ENCODE results near the gene COL5A1.
A peak's percentile ranks its signal among the peaks of the same experiment; 100 is the strongest.
"Not testable (repeated sequence)": the region's sequence is repeated elsewhere in the genome, so short reads cannot be mapped to it uniquely, and the experiment has no call there.

Gene COL5A1

DNA sequence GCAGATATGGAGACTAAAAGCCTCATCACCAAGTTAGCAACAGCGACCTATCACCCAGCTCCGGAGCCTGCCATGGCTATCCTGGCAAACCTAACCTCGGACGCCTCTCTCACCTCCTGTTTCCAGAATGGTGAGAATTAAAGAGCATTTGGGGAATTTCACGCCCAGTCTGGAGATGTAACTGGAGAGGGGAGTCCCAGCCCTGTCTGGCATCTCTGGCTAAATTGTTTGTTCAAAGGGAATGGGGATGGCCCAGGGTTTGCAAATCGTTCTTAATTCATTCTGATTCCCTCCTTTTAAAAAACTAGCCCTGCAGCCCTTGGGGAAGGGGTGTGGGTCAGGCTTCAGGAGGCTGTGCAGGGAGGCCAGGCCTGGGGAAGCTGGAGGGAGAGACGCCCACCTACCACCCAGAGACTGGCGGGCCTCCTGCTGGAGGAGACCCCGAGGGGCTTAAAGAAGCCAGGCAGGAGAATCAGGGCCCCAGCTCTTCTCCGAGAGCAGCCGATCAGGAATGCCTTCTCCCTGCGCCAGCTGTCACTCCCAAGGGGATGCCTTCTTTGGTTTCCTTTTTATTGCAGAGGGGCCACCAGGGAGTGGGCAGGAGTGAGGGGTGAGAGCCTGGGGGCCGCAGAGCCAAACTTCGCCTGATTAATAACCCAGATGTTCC is 964 bp upstream of the COL5A1 start:
- no peak for DNase-seq (ENCODE audit: low read depth)

DNA sequence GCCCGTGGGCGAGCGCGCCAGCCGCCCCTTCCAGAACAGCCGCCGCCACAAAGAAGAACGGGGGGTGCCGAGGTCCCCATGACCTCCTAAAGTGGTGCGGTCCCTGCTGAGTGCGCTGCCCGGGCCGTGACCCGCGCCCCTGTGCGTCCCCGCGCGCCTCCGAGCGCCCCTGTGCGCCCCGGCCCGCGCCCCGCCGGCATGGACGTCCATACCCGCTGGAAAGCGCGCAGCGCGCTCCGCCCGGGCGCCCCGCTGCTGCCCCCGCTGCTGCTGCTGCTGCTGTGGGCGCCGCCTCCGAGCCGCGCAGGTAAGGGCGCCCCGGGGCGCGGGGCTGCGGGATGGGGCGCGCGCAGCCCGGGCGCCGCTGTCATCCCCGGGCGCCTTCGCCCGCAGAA is 384 bp downstream of the COL5A1 start:
- DNase-seq (ENCODE audit: low read depth), result no peak

DNA sequence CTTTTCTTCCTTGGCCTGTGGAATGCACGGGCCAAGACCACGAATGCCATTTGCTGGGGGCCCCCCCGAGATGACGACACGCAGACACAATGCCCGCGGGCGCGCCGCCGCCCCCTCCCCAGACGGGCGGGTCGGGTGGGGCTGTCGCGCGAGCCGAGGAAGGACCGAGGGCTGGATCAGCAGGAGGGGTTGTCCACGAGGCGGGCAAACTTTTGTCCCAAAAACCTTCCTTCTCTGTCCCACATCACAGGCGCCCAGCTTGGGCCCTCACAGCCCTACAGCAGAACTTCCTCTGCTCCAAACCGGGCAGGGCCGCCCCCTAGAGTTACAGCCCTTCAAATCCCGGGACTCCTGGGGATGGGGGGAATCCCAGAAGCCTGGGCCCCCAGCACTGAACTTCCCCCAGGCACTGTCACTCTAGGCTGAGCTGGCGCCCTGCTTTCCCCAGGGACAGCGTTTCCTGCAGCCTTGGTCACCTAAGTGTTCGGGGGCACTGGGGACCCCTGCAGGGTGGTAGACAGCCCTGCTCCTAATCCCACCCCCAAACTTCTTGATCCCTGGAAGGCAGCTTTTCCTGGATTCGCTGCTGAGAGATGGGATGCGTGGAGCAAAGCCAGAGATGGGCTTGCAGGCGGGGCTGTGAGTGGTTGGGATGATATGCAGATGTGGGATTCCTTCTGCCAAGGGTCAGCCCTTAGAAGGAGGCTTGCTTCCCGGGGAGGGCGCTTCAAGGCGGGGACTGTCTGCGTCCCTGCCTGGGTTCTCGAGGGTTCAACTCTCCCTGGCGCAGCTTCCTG is 980 bp downstream of the COL5A1 start:
- DNase-seq (ENCODE audit: low read depth), result peak; percentile 88

DNA sequence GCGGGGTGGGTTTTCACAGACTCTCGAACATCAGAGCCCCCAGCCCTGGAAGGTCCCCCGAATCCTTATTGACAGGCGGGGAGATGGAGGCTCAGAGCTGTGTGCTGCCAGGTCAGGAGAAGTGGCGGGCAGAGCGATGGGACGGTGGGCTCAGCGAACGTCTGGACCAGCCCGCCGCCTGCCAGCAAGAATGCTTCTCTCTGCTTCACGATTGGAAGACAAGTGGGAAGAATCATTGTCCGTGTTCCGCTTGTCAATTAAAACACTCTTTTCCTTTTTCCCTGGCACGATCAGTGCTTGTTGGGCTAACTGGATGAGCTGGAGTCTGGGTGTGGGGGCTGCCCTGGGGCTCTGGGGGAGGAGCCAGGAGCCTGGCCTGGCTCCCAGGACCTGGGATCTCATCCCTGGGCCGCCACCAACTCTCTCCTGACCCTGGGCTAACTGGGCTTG is 1.6 kb downstream of the COL5A1 start:
- no peak for DNase-seq (ENCODE audit: low read depth)

DNA sequence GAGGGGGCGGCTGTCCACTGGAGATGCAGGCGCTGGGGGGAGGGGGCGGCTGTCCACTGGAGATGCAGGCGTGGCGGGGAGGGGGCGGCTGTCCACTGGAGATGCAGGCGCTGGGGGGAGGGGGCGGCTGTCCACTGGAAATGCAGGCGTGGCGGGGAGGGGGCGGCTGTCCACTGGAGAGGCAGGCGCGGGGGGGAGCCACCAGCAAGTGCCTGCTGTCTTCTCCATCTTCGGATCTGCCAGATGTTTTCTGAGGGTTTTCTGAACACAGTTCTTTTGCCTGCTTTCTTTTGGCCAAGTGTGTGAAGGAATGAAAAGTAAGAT is 2.8 kb downstream of the COL5A1 start:
- DNase-seq (ENCODE audit: low read depth), result not testable (repeated sequence)

DNA sequence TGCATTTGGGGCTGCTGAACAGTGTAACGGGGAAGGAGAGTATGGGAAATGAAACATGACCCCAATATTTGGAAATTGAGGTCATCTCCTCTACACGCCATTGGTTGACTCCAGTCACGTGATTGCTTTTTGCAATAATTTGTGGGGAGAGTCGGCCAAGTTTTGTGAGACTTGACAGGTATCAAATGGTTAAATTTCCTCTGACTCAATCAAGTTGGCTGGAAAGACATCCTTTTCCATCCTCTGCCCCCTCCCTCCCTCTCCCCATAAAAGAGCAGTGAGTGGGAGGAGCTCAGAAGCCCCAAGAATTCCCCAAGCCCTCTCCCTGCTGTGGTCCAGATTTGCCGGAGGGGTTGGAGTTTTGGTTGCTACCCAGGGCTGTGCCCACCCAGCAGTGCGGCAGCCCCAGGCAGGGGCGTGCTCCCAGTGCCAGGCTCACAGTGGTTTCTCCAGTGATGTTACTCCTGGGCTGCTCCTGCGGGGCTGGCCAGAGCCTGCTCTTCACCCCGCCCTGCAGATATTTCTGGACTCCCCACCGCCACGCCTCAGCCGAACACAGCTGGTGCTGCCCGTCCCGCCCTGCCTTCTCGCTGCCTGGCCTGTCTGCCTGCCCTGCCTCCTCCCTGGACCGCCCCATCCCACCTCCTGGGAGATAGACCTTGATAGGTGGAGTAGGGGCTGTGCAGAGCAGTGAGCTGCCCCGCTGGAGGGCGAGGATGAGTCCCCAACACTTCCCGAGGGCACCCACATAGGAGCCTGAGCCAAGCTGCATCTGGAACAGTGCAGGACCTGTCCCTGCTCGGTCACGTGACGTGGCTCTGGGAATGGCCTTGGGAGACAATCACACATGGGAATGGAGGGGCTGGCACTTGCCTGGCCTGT is 3.4 kb downstream of the COL5A1 start:
- peak; percentile 99 for DNase-seq (ENCODE audit: low read depth)

DNA sequence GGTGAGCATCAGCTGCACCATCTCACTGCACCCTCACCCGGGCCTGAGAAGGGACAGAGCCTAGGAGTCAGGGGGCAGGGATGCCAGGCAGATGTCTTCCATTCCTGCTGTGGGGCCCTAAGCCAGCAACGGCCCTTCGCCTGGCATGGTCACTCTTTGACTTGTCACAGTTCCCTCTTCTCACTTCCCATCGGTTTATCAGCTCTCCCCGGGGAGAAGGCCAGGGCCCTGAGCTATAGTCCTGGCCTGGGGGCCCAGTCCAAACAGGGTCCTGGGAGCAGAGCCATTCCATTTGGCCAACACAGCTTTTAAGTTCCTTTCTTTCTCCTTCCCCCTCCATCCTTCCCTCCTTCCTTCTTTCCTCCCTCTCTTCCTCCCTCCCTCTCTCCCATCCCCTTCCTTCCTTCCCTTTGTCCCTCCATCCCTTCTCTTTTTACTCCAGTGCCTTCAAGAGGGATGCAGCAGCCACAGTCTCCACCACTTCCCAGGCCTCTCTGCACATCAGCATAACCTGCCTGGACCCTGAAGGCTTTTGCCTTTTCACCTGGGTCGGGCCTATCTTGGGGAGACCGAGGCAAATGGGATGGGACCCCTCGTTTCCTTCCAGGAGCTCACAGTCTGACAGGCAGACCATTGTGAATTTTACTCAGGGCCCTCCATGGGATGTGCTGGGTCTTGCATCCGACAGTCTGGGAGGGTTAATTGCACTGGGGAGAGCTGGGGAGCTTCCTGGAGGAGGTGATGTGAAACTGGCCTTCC is 4.2 kb downstream of the COL5A1 start:
- DNase-seq (ENCODE audit: low read depth), result no peak

DNA sequence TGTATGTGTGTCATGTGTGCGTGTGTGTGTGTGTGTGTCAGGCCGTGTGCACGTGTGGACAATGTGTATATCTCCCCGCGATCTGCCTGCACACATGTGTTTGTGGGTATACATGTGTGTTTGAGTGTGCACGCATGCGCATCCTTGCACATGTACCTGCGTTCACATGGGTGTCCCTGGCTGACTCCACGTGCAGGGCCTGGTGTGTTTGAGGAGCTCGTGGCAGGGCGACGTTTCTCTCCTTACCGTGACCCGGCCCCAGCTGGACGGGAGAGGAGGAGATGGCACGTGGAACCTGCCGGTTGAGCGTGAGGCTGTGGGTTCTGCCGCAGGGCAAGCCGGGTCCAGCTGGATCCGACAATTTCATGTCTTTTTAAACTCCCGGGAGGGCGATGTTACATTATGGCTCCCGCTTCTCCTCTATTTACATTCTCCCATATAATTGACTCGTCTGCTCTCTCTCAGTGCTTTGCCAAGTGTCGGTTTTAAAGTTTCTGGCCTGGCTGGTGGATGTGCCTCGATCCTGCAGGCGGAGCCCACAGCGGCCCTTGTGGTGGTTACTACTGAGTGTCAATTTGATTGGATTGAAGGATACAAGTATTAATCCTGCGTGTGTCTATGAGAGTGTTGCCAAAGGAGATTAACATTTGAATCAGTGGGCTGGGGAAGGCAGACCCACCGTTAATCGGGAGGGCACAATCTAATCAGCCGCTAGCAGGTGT is 5.9 kb downstream of the COL5A1 start:
- no peak for DNase-seq (ENCODE audit: low read depth)

DNA sequence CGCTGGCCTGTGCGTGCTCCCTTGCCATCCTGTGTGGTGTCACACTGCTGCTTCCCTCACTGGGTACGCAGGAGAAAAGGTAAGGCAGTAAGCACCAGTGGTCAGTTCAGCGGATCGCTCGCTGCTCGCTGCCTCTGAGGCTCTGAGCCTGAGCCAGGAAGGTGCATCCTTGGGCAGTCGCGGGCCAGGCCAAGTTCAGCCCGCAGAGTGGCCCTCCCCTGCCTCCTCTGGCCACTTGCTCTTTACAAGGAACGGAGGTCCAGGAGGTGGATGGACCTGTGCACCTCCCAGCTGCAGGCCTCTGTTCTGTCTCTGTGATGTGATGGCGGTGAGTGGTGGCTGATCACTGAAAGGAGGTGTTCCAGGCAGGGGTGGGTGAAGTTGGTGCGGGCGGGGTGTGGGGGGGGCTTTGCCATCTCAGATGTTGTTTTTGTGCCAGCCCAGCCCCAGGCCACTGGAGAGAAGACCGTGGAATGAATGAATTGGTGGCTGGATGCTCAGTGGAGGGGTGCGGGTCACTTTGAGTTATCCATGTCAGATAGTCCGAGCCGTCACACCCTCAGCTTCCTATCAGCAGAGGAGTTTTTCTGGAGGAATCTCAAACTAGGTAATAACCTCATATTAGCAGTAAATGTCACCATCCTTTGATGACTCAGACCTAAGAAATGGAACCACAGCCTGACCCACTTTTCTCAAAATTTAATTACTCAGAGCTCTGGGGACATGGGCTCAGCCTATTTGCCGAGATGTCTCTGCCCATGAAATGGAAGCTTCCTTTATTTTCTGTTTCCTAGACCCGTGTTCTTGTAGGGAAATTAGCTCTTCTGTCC is 7.3 kb downstream of the COL5A1 start:
- DNase-seq (ENCODE audit: low read depth), result peak; percentile 80

DNA sequence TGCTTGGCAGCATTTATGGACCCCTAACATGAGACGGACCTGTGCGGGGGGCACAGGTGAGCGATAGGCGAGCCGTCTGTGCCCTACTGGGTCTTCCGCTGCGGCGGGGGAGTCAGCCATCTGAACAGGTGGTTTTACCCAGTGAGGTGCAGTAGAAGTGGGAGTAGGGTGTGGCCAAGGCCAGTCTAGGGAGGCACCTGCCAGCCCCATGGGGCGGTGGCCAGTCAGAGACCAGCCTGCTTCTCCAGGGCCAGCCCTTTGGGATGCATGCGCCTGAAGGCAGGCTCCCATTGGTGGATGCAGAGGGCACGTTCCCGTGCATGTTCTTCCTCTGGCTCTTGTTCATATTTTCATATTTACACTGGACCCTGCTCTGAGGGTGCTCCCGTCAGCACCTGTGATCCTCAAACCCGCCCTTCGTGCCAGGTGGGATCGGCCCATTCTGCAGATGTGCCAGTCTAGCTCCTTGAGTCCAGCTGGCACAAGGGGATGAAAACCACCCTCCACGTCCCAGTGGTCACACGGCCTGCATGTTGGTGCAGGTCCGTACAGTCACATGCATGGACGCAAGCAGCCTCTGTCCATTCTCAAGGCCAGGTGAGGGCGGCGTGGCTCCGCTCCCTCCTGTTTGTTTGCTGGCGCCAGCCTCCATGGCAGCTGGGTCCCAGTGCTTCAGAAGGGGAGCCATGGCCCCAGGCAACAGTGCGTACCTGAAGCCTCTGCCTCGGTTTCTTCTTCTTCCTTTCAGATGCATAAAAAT is 9.0 kb downstream of the COL5A1 start:
- DNase-seq (ENCODE audit: low read depth), result no peak

DNA sequence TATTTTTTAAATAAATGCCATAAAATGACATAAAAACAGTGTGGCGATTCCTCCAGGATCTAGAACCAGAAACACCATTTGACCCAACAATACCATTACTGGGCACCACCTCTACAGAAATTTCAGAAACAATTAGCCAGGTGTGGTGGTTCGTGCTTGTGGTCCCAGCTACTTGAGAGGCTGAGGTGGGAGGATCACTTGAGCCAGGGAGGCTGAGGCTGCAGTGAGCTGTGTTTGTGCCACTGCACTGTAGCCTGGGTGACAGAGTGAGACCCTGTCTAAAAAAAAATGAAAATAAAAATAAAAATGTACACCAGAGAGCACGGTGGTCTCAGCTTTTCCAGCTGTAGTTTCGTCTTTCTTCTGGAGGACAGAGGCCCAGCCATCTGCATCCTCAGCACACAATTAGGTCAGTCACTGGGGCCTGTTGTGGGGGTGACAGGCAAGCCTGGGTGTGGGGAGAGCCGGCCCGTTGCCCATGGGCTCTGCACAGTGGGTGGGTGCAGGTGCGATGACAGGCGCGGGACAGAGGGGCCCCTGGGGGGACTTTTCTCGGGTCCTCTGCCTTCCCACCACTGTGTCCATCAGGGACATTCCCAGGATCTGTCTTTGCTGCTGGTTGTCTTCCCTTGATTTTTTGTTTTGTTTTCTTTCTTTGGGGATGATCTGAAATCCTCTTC is 9.8 kb downstream of the COL5A1 start:
- no peak for DNase-seq (ENCODE audit: low read depth)

DNA sequence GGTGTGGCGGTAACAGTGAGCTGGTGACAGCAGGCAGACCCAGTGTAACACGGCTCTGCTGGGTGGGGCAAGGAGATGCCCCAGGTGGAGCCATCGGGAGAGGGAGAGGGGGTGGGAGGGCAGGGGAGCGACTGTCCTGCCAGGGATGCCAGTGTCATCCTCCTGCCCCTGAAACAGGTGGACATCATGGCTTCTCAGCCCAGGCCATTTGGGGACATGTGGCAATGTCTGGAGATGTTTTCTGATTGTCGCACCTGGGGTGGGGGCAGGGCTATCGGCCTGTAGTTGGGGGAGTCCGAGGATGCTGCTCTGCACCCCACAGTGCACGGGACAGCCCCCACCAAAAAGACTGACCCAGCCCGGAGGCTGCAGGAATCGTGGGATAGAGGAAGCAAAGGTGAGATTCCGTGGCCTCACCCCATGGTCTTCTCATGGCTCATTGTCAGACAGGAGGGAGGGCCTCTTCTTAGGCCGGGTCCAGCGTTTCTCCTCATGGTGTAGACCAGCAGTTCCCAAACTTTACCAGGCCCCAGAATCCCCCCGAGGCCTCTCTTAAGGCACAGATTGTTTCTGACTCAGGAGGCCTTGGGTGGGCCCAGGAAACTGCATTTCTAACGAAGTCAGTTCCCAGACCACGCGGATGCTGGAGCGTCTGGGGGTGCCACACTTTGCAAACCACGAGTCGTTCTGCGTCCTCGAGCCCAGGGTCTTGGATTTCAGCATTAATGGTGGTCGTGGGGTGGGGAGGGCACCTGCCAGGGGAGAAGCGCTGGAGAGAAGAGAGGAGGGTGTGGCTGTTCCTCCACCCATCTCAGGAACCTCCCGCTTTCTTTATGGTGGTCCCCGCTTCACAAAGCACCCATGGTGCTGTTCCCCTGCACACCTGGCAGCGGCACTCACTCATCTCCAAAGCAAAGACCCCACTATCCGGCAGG is 11.0 kb downstream of the COL5A1 start:
- no peak for DNase-seq (ENCODE audit: low read depth)

DNA sequence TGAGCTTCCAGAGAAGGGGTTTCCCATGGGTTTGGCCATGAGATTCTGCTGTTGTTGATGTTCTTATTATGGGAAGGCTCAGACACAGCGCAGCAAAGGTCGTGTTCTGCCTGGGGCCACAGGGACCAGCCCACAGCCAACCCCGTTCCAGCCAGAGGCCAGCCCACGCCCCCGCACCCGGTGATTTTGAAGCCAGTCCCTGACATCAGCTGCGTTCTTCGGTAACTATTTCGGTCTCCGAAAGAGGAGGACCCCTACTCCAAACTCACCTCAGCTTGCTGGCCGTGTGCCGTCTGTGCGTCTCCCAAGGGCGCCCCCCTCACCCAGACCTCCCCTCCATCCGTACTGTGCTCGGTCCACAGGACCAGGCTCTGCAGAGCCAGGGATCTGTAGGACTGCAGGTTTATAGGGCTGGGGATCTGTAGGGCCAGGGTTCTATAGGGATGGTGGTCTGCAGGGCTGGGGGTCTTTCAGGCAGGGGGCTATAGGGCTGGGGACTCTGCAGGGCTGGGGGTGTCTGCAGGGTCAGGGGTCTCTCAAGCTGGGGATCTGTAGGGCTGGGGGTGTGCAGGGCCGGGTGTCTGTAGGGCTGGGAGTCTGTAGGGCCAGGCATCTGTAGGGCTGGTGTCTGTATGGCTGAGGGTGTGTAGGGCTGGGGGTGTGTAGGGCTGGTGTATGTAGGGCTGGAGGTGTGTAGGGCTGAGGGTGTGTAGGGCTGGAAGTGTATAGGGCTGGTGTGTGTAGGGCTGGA is 11.8 kb downstream of the COL5A1 start:
- no peak for DNase-seq (ENCODE audit: low read depth)

DNA sequence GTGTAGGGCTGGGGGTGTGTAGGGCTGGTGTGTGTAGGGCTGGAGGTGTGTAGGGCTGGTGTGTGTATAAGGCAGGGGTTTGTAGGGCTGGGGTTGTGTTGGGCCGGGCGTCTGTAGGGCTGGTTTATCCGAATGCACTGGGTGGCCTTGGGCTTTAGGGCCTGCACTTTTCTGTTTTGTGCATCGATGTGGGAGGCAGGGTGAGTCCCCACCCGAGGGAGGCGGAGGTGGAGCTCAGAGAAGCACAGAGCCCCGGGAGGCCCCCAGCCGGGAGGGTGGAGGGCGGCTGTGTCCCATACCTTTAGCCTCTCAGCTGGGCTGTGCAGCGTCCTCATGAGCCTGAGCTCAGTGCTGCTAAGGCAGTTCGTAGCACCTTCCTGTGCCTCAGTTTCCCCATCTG is 13.5 kb downstream of the COL5A1 start:
- no peak for DNase-seq (ENCODE audit: low read depth)

DNA sequence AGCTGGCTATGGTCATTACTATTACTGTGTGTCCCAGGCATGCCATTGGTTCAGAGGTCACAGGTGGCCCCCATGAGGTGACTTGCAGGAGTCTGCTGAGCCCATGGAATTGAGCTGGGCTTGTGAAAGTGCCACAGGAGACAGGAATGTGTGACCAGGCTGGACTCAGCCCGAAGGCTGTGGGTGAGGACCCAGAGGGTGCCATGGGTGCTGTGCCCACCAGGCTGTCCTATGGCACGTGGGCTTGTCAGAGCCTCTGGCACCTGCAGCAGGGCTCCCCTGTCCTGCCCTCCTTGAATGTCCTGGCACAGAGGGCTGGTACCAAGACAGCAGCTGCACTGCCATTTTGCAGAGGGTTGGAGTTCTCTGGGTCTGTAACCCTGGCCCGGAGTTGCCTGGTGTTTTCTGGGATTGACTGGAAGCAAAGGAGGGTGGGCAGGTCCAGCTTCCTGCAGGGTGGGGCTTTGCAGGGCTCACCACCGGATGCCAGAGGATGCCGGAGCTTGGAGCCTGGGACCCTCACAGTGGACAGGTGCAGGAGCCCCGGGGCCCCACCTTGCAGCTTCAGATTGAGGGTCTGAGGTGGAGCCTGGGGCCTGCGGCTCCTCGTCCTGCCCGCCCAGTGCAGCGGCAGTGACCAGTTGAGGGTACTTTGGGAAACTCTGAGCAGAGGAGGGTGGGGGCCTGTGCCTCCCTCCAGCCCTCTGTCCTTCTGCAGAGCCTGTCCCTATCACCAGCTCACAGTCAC is 14.2 kb downstream of the COL5A1 start:
- no peak for DNase-seq (ENCODE audit: low read depth)

DNA sequence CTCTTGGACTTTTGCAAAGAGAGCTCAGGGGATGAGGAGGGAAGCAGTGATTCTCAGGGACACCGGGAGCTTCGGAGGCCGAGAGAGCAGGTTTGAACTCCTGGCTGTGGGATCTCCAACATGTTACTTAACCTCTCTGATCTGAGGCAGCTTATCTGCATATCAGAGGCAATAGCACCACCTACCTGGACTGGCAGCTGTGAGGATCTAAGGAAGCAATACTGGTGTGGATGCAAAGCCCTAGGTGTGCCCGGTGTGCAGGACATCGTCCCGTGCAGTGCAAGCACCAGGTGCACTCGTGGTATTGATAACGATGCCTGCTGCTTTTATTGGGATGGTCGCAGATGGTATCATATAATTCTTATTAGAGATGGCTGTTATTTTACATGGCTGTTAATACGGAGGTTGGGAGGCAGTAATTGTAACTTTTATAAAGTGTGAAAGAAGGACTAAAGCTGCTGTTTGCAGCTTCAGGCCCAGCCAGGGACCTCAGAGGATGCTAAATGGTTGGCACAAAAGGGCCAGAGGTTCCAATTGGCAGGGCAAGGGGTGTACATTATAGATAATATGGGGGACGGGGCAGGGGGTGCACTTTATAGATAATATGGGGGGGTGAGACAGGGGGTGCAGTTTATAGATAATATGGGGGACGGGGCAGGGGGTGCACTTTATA is 14.9 kb downstream of the COL5A1 start:
- DNase-seq (ENCODE audit: low read depth), result peak; percentile 43

Measured in amniotic epithelial cell (primary cell).